ENCODE measurements around the gene STATH. TPM values are rescaled to one million over a fixed set of nuclear protein-coding genes. Genes with fewer than 3 reads are reported as not detected.
"Not testable (repeated sequence)": the region's sequence is repeated elsewhere in the genome, so short reads cannot be mapped to it uniquely, and the experiment has no call there.

STATH gene
- total RNA-seq, 2 experiments from 2014 or later = not detected

- ATAC-seq (ENCODE audit: poor library complexity) (no peak), DNase-seq (no peak)
- H3K4me3 ChIP-seq (ENCODE audit: low read length) = no peak overlapping the region
- no peaks in the 10 kb centered on the region for H3K27me3 ChIP-seq (ENCODE audit: control insufficient read depth in 1 of 2, insufficient read depth in 2 of 2, low read length in 2 of 2)
- Mint-ChIP-seq H3K36me3 (ENCODE audit: low read depth) (no peaks in the 10 kb centered on the region), H3K27me3 (no peaks in the 10 kb centered on the region), H3K9me3 (no peaks in the 10 kb centered on the region), H3K4me1 (ENCODE audit: low read depth) (no peaks in the 10 kb centered on the region), H3K4me3 (no peak overlapping the region), H3K27ac (no peak overlapping the region)
- POLR2A ChIA-PET = no interaction called here
- H3K9me3 ChIP-seq (ENCODE audit: control insufficient read depth in 1 of 2, insufficient read depth in 1 of 2, low read length in 2 of 2) = no peaks in the 10 kb centered on the region
- no peak for TF ChIP-seq CTCF (IDR thresholded peaks at IDR 0.05)
- H3K36me3 ChIP-seq (ENCODE audit: insufficient read depth, low read length) = no peaks in the 10 kb centered on the region
- no peak overlapping the region for H3K27ac ChIP-seq (ENCODE audit: low read depth in 1 of 2, low read length in 2 of 2)
- no peaks in the 10 kb centered on the region for H3K4me1 ChIP-seq (ENCODE audit: insufficient read depth, low read length)
- intact Hi-C loops (cut with DNase I, micrococcal nuclease) = no loop called here
- CTCF ChIA-PET = interaction anchor here (1.4 kb wide), 1 partner anchor 12 kb away, joined by 3 read pairs; no protein-coding TSS in a partner anchor
Observed at GRCh38 chr4:70000711-70001110, 4.9 kb downstream of the STATH start.

- CTCF ChIA-PET = no interaction called here
- DNase-seq = no peak
- Mint-ChIP-seq H3K27ac (no peak overlapping the region), H3K9me3 (no peaks in the 10 kb centered on the region), H3K36me3 (ENCODE audit: low read depth) (no peaks in the 10 kb centered on the region), H3K4me3 (no peak overlapping the region), H3K27me3 (no peaks in the 10 kb centered on the region), H3K4me1 (ENCODE audit: low read depth) (no peaks in the 10 kb centered on the region)
- Histone ChIP-seq H3K4me3 (ENCODE audit: low read length) (no peak overlapping the region), H3K27me3 (ENCODE audit: control insufficient read depth in 1 of 2, insufficient read depth in 2 of 2, low read length in 2 of 2) (no peaks in the 10 kb centered on the region), H3K4me1 (ENCODE audit: insufficient read depth, low read length) (no peaks in the 10 kb centered on the region), H3K36me3 (ENCODE audit: insufficient read depth, low read length) (no peaks in the 10 kb centered on the region), H3K27ac (ENCODE audit: low read depth in 1 of 2, low read length in 2 of 2) (no peak overlapping the region), H3K9me3 (ENCODE audit: control insufficient read depth in 1 of 2, insufficient read depth in 1 of 2, low read length in 2 of 2) (no peaks in the 10 kb centered on the region)
- TF ChIP-seq CTCF (IDR thresholded peaks at IDR 0.05) = no peak
- ATAC-seq (ENCODE audit: poor library complexity) = no peak
- POLR2A ChIA-PET = no interaction called here
- intact Hi-C loops (cut with DNase I, micrococcal nuclease) = no loop called here
Observed at GRCh38 chr4:70002507-70002906, 6.7 kb downstream of the STATH start.

- H3K4me1 ChIP-seq (ENCODE audit: insufficient read depth, low read length) = no peaks in the 10 kb centered on the region
- DNase-seq (no peak), ATAC-seq (ENCODE audit: poor library complexity) (no peak)
- H3K9me3 ChIP-seq (ENCODE audit: control insufficient read depth in 1 of 2, insufficient read depth in 1 of 2, low read length in 2 of 2) = peaks cover 0 to 2% of the 10 kb centered on the region in 2 experiments
- Mint-ChIP-seq H3K36me3 (ENCODE audit: low read depth) (no peaks in the 10 kb centered on the region), H3K4me1 (ENCODE audit: low read depth) (no peaks in the 10 kb centered on the region), H3K4me3 (no peak overlapping the region), H3K9me3 (no peaks in the 10 kb centered on the region), H3K27ac (no peak overlapping the region), H3K27me3 (no peaks in the 10 kb centered on the region)
- H3K36me3 ChIP-seq (ENCODE audit: insufficient read depth, low read length) = no peaks in the 10 kb centered on the region
- POLR2A ChIA-PET = no interaction called here
- TF ChIP-seq CTCF (IDR thresholded peaks at IDR 0.05) = no peak
- no peak overlapping the region for H3K27ac ChIP-seq (ENCODE audit: low read depth in 1 of 2, low read length in 2 of 2)
- no peaks in the 10 kb centered on the region for H3K27me3 ChIP-seq (ENCODE audit: control insufficient read depth in 1 of 2, insufficient read depth in 2 of 2, low read length in 2 of 2)
- CTCF ChIA-PET = no interaction called here
- no peak overlapping the region for H3K4me3 ChIP-seq (ENCODE audit: low read length)
- intact Hi-C loops (cut with DNase I, micrococcal nuclease) = no loop called here
Observed at GRCh38 chr4:70008771-70009170, 13.0 kb downstream of the STATH start.

GRCh38 chr4:70019006-70019405 is 23.2 kb downstream of the STATH start:
- POLR2A ChIA-PET; intact Hi-C loops (cut with DNase I, micrococcal nuclease); H3K27me3 Mint-ChIP-seq; DNase-seq; H3K36me3 ChIP-seq (ENCODE audit: insufficient read depth, low read length); H3K36me3 Mint-ChIP-seq (ENCODE audit: low read depth); H3K9me3 Mint-ChIP-seq; H3K4me1 Mint-ChIP-seq (ENCODE audit: low read depth); H3K4me1 ChIP-seq (ENCODE audit: insufficient read depth, low read length); H3K4me3 ChIP-seq (ENCODE audit: low read length); H3K4me3 Mint-ChIP-seq; H3K9me3 ChIP-seq (ENCODE audit: control insufficient read depth in 1 of 2, insufficient read depth in 1 of 2, low read length in 2 of 2); H3K27ac ChIP-seq (ENCODE audit: low read depth in 1 of 2, low read length in 2 of 2); CTCF ChIA-PET; H3K27ac Mint-ChIP-seq; ATAC-seq (ENCODE audit: poor library complexity); H3K27me3 ChIP-seq (ENCODE audit: control insufficient read depth in 1 of 2, insufficient read depth in 2 of 2, low read length in 2 of 2): not testable (repeated sequence)
